IPS-18a (cell line): ENCODE measurements around the gene CDH24.
"Not testable (repeated sequence)": the region's sequence is repeated elsewhere in the genome, so short reads cannot be mapped to it uniquely, and the experiment has no call there.

Source experiments
- H3K27ac ChIP-seq: one replicate; pipeline ENCODE4 v1.5.1; 2013; ENCODE audit warnings: low read length
- H3K27me3 ChIP-seq: one replicate; pipeline ENCODE4 v1.6.1; 2013; ENCODE audit warnings: mild to moderate bottlenecking, low read length; ENCODE audit not compliant: control insufficient read depth, insufficient read depth
- H3K36me3 ChIP-seq: one replicate; pipeline ENCODE4 v1.6.1; 2013; ENCODE audit warnings: low read depth, low read length; ENCODE audit not compliant: control insufficient read depth
- H3K4me1 ChIP-seq: one replicate; pipeline ENCODE4 v1.6.1; 2013; ENCODE audit warnings: low read depth, low read length; ENCODE audit not compliant: control insufficient read depth
- H3K4me3 ChIP-seq: one replicate; pipeline ENCODE4 v1.5.1; 2013; ENCODE audit warnings: low read length
- H3K9ac ChIP-seq: one replicate; pipeline ENCODE4 v1.6.1; 2013; ENCODE audit warnings: mild to moderate bottlenecking, low read length, moderate library complexity
- H3K9me3 ChIP-seq: one replicate; pipeline ENCODE4 v1.6.1; 2013; ENCODE audit warnings: low read depth, low read length; ENCODE audit not compliant: control insufficient read depth

The CDH24 gene

DNA sequence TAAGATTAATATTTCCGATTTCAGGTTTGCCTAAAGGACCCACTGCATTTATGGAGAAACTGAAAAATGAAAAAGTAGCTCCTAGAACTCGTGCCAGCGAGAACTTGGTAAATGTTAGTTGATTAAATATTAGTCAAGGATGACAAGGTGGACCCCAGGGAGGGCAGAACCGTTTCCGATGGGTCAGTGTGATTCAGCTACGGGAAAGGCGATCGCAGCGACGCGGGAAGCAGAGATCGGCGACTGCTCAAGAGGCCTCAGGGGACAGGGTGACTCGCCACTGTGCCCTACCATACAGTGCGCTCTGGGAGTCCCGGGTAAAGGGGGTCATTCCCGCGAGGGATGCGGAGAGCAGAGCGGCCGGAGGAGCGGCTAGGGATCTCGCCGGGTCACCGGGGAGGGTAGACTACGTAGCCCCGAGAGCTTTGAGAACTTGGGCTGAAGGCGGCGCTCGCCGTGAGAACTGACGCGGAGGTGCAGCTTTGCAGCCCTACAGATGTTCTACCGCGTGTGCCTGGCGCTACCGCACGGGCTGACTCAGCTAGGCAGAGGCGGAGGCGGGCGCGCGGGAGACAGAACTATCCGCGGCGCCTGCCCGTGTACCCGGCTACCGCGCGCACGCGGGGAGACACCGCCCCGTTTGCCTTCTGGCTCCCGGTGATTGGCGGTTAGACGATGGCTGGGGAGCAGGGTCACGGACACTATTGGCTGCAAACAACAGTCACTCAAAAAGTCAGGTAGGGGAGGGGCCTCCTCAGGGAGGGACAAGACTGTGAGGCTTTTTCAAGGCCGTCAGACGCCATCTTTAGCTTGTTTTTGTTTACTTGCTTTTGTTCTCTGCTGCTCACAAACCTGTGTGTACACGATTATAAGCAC, 50.5 kb downstream of the CDH24 start:
- Histone ChIP-seq H3K4me1 (peaks cover 17% of the 10 kb centered on the region), H3K36me3 (no peaks in the 10 kb centered on the region), H3K9ac (peak overlapping the region; percentile 73), H3K27me3 (no peaks in the 10 kb centered on the region), H3K27ac (peak overlapping the region; percentile 95), H3K4me3 (peak overlapping the region; percentile 93), H3K9me3 (no peaks in the 10 kb centered on the region)

GRCh38 chr14:23006188-23006534, 51.2 kb downstream of the CDH24 start:
- Histone ChIP-seq H3K4me1 (peaks cover 17% of the 10 kb centered on the region), H3K27ac (peak overlapping the region; percentile 92), H3K36me3 (no peaks in the 10 kb centered on the region)

GRCh38 chr14:23005451-23006187, 51.7 kb downstream of the CDH24 start:
- H3K4me1 ChIP-seq, result peaks cover 17% of the 10 kb centered on the region
- H3K9ac ChIP-seq, result peak overlapping the region; percentile 73
- no peaks in the 10 kb centered on the region for H3K36me3 ChIP-seq
- no peaks in the 10 kb centered on the region for H3K27me3 ChIP-seq
- H3K4me3 ChIP-seq, result peak overlapping the region; percentile 93
- no peak overlapping the region for H3K27ac ChIP-seq
- H3K9me3 ChIP-seq, result no peaks in the 10 kb centered on the region

More at GRCh38 chr14:23006188-23006534, 51.2 kb downstream of the CDH24 start:
- no peaks in the 10 kb centered on the region for H3K9me3 ChIP-seq
- no peaks in the 10 kb centered on the region for H3K27me3 ChIP-seq
- H3K4me3 ChIP-seq, result peak overlapping the region; percentile 93
- H3K9ac ChIP-seq, result peak overlapping the region; percentile 73

- not testable (repeated sequence) for H3K36me3 ChIP-seq, H3K9ac ChIP-seq, H3K9me3 ChIP-seq, H3K27me3 ChIP-seq, H3K27ac ChIP-seq, H3K4me3 ChIP-seq
- peaks cover 14% of the 10 kb centered on the region for H3K4me1 ChIP-seq
Measured at GRCh38 chr14:23004274-23004673, 53.0 kb downstream of the CDH24 start.

- H3K4me1 ChIP-seq, result peaks cover 13% of the 10 kb centered on the region
- no peak overlapping the region for H3K4me3 ChIP-seq
- no peaks in the 10 kb centered on the region for H3K27me3 ChIP-seq
- no peak overlapping the region for H3K27ac ChIP-seq
- no peaks in the 10 kb centered on the region for H3K36me3 ChIP-seq
- H3K9me3 ChIP-seq, result no peaks in the 10 kb centered on the region
- H3K9ac ChIP-seq, result no peak overlapping the region
Measured at GRCh38 chr14:23002592-23002991, 54.7 kb downstream of the CDH24 start.

DNA sequence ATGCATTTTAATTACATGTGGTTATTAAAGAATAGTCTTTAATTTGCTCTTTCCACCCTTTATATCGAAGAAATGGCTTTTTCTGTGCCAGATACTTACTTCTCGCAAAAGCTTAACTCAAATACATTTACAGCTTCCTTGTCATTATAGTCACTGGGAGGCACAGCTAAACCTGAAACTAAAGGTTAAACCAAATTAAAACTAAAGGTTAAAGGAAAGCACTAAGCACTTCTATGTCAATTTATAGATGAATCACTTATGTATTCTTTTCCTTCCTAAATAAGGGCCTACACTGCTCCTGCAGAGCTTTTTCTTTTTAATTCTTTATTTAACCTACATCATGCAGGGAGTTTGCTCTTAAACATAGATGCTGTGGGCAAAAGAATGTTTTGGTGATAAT, 56.5 kb downstream of the CDH24 start:
- Histone ChIP-seq H3K4me1 (peaks cover 1% of the 10 kb centered on the region), H3K27me3 (no peaks in the 10 kb centered on the region), H3K9ac (no peak overlapping the region), H3K36me3 (no peaks in the 10 kb centered on the region), H3K9me3 (no peaks in the 10 kb centered on the region), H3K4me3 (no peak overlapping the region), H3K27ac (no peak overlapping the region)

- Histone ChIP-seq H3K27me3 (no peaks in the 10 kb centered on the region), H3K4me1 (peaks cover 4% of the 10 kb centered on the region), H3K9me3 (no peaks in the 10 kb centered on the region), H3K4me3 (no peak overlapping the region), H3K9ac (no peak overlapping the region), H3K36me3 (no peaks in the 10 kb centered on the region), H3K27ac (no peak overlapping the region)
Measured at GRCh38 chr14:22998329-22999012, 58.8 kb downstream of the CDH24 start.

DNA sequence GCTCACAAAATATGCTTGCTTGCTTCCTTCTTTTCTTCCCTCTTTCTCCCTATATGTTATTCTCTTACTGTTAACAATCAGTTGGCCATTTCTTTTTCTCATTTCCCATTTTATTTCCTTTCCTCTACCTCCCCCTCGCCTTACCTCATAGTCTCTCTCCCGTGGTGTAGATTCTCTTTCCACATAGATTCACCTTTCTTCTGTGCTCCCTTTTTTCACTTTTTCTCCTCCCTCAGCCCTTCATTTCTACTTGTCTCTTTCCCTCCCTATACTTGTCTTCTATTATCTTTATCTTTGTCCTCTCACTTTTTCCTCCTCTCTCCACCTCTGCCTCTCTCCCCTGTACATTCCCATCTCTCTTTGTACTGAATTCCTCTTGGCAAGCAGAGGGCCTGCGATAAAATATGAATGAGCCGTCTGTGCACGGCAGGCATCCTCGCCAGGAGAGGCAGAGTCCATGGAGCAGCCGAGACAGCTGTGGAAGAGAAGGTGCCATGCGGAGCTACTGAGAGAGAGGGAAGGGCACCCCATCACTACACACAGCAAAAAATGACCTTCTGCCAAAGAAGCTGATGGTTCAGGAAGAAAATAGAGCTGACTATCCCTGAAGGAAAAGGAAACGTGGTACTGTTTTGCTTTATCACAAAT, 59.5 kb downstream of the CDH24 start:
- Histone ChIP-seq H3K27ac (no peak overlapping the region), H3K9ac (no peak overlapping the region), H3K9me3 (no peaks in the 10 kb centered on the region), H3K27me3 (no peaks in the 10 kb centered on the region), H3K36me3 (no peaks in the 10 kb centered on the region), H3K4me1 (peaks cover 4% of the 10 kb centered on the region), H3K4me3 (no peak overlapping the region)
